Osteoblast (primary cell): ENCODE results near the gene CASKIN1. TPM values are rescaled to one million over a fixed set of nuclear protein-coding genes. Genes with fewer than 3 reads are reported as not detected.

ENCODE experiments used
- DNase-seq: peaks from one replicate; pipeline ENCODE4 v3.0.0; 2011; ENCODE audit warnings: low spot score, mixed read lengths; ENCODE audit not compliant: insufficient read length; ENCODE audit errors: missing footprints
- H2AFZ ChIP-seq: 2 replicates; pipeline ENCODE4 v1.6.0; 2011; ENCODE audit warnings: mild to moderate bottlenecking, low read length
- H3K27ac ChIP-seq: 2 replicates; pipeline ENCODE4 v1.5.1; 2011; ENCODE audit warnings: mild to moderate bottlenecking, low read depth, low read length, moderate library complexity
- H3K27me3 ChIP-seq: 2 replicates; pipeline ENCODE4 v1.6.0; 2012; ENCODE audit warnings: mild to moderate bottlenecking, control low read depth, inconsistent platforms, low read length, moderate library complexity; ENCODE audit not compliant: insufficient read depth
- H3K36me3 ChIP-seq: 2 replicates; pipeline ENCODE4 v1.5.1; 2011; ENCODE audit warnings: mild to moderate bottlenecking, low read length, control low read depth, moderate library complexity; ENCODE audit not compliant: insufficient read depth
- H3K4me1 ChIP-seq: 2 replicates; pipeline ENCODE4 v1.5.1; 2011; ENCODE audit warnings: mild to moderate bottlenecking, low read length, control low read depth, moderate library complexity; ENCODE audit not compliant: insufficient read depth
- H3K4me2 ChIP-seq: 2 replicates; pipeline ENCODE4 v1.6.0; 2011; ENCODE audit warnings: mild to moderate bottlenecking, low read length; ENCODE audit not compliant: insufficient read depth
- H3K4me3 ChIP-seq: fragments of 200-600 bp; sonication (generic); 3 replicates; pipeline ENCODE4 v1.5.1; 2012; ENCODE audit warnings: mild to moderate bottlenecking, low read length, inconsistent platforms; ENCODE audit not compliant: insufficient read depth
- H3K79me2 ChIP-seq: 2 replicates; pipeline ENCODE4 v1.6.0; 2012; ENCODE audit warnings: mild to moderate bottlenecking, low read length, control low read depth, inconsistent platforms; ENCODE audit not compliant: insufficient read depth
- H3K9me3 ChIP-seq: 2 replicates; pipeline ENCODE4 v1.5.1; 2011; ENCODE audit warnings: low read depth, low read length, control low read depth
- H4K20me1 ChIP-seq: 2 replicates; pipeline ENCODE4 v1.6.0; 2012; ENCODE audit warnings: mild to moderate bottlenecking, low read length, control low read depth; ENCODE audit not compliant: insufficient read depth
- CTCF ChIP-seq: IDR thresholded peaks from 2 replicates; pipeline ENCODE4 v1.5.1; 2011; ENCODE audit warnings: mild to moderate bottlenecking, low read depth, low read length, moderate library complexity; ENCODE audit errors: extremely low read depth
- total RNA-seq: library from RNA; depleted of rRNA; stranded (reverse); fragments of >200 nt; gene quantifications from 2 replicates; pipeline ENCODE4 v1.2.3, GENCODE V29; 2012

The CASKIN1 gene
- total RNA-seq, 1 donor = not detected

GRCh38 chr16:2200313-2200712 is 3.9 kb upstream of the CASKIN1 start:
- no peak overlapping the region for H3K4me2 ChIP-seq
- H3K79me2 ChIP-seq = no peaks in the 10 kb centered on the region
- H3K27me3 ChIP-seq = peaks cover 36% of the 10 kb centered on the region
- no peak overlapping the region for H3K27ac ChIP-seq
- no peaks in the 10 kb centered on the region for H3K9me3 ChIP-seq
- no peaks in the 10 kb centered on the region for H3K36me3 ChIP-seq
- no peak overlapping the region for H2AFZ ChIP-seq
- peaks cover 6% of the 10 kb centered on the region for H3K4me1 ChIP-seq
- no peak overlapping the region for H3K4me3 ChIP-seq
- TF ChIP-seq CTCF = no peak
- H4K20me1 ChIP-seq = no peaks in the 10 kb centered on the region
- DNase-seq = no peak

DNA sequence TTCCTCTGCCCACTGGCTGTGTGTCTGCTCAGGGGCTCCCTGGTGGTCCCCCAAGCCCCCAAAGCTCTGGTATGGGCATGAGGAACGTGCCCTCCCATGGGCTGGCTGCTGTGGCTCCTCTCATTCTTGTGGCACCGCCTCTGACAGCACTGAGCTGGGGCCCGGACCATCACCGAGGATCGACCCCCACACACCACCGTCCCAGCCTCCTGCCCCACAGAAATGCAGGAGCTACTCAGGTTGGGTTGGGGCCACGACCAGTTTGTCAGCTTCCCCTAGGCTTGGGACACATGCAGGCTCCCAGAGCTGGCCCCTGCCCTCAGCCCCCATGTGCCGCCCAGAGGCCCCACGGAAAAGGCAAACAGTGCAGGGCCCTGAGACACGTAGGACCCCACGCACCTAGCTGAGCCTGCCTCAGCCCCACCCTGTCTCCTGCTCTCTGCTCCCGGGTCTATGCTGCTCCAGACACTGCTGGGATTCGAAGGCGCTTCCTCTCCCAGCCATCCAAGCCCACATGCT is 3.3 kb upstream of the CASKIN1 start:
- H4K20me1 ChIP-seq = no peaks in the 10 kb centered on the region
- H3K9me3 ChIP-seq = no peaks in the 10 kb centered on the region
- peaks cover 43% of the 10 kb centered on the region for H3K27me3 ChIP-seq
- no peaks in the 10 kb centered on the region for H3K36me3 ChIP-seq
- no peak overlapping the region for H3K4me2 ChIP-seq
- peak; percentile 82 for DNase-seq
- no peak overlapping the region for H3K27ac ChIP-seq
- no peaks in the 10 kb centered on the region for H3K79me2 ChIP-seq
- no peak overlapping the region for H2AFZ ChIP-seq
- H3K4me3 ChIP-seq = no peak overlapping the region
- TF ChIP-seq CTCF = no peak
- H3K4me1 ChIP-seq = peaks cover 3% of the 10 kb centered on the region

GRCh38 chr16:2199095-2199494 is 2.7 kb upstream of the CASKIN1 start:
- no peak for TF ChIP-seq CTCF
- no peaks in the 10 kb centered on the region for H4K20me1 ChIP-seq
- H3K27me3 ChIP-seq = peaks cover 49% of the 10 kb centered on the region
- H3K27ac ChIP-seq = no peak overlapping the region
- H3K36me3 ChIP-seq = no peaks in the 10 kb centered on the region
- H3K4me1 ChIP-seq = no peaks in the 10 kb centered on the region
- DNase-seq = no peak
- H3K4me2 ChIP-seq = no peak overlapping the region
- H3K79me2 ChIP-seq = no peaks in the 10 kb centered on the region
- no peak overlapping the region for H3K4me3 ChIP-seq
- H3K9me3 ChIP-seq = no peaks in the 10 kb centered on the region
- H2AFZ ChIP-seq = no peak overlapping the region

DNA sequence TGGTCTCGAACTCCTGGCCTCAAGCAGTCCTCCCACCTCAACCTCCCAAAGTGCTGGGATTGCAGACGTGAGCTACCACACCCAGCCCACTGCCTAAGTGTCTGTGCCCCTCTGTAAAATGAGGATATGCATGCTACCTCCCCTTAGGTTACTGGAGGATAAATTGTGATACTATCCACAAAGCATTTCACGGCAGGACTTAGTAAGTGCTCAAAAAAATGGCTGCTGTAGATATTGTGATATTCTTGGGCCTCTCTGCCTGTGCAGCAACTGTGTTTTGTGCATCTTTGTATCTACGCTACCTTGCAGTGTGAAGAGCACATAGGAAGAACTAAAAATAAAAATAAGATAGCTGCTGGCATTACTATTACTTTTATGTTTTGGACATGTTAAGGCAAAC is 1.9 kb upstream of the CASKIN1 start:
- H3K36me3 ChIP-seq = no peaks in the 10 kb centered on the region

More for the DNA sequence above, 1.9 kb upstream of the CASKIN1 start:
- H2AFZ ChIP-seq = no peak overlapping the region
- TF ChIP-seq CTCF = no peak
- no peaks in the 10 kb centered on the region for H3K9me3 ChIP-seq
- no peak overlapping the region for H3K4me3 ChIP-seq
- no peaks in the 10 kb centered on the region for H4K20me1 ChIP-seq
- H3K4me1 ChIP-seq = no peaks in the 10 kb centered on the region
- peaks cover 55% of the 10 kb centered on the region for H3K27me3 ChIP-seq
- no peak overlapping the region for H3K27ac ChIP-seq
- no peak for DNase-seq
- H3K79me2 ChIP-seq = no peaks in the 10 kb centered on the region
- no peak overlapping the region for H3K4me2 ChIP-seq
